Upper lobe of right lung (tissue), 1 donor: ENCODE results near the gene MME. TPM values are rescaled to one million over a fixed set of nuclear protein-coding genes. Genes with fewer than 3 reads are reported as not detected.

Experiments used
- ATAC-seq: fragments of 200-7000 bp; cut with Tn5 transposase; one replicate; pipeline ENCODE4 v1.9.1; 2020; ENCODE audit warnings: mild to moderate bottlenecking, moderate library complexity
- DNase-seq: peaks from one replicate; pipeline ENCODE4 v3.0.0-alpha.2; 2020
- H3K27ac ChIP-seq: fragments of 200-600 bp; one replicate; pipeline ENCODE4 v1.8.0; 2022
- H3K27me3 ChIP-seq: fragments of 200-600 bp; one replicate; pipeline ENCODE4 v1.8.0; 2022; ENCODE audit warnings: mild to moderate bottlenecking
- H3K36me3 ChIP-seq: fragments of 200-600 bp; one replicate; pipeline ENCODE4 v1.8.0; 2022
- H3K4me1 ChIP-seq: fragments of 200-600 bp; one replicate; pipeline ENCODE4 v1.8.0; 2022
- H3K4me3 ChIP-seq: fragments of 200-600 bp; one replicate; pipeline ENCODE4 v1.8.0; 2022; ENCODE audit warnings: mild to moderate bottlenecking
- H3K9me3 ChIP-seq: fragments of 200-600 bp; one replicate; pipeline ENCODE4 v1.8.0; 2022
- CTCF ChIP-seq: fragments of 200-600 bp; IDR thresholded peaks from one replicate; pipeline ENCODE4 v1.8.0; 2022; ENCODE audit warnings: antibody characterized with exemption
- intact Hi-C: fragments of 100-400 bp; cut with DNase I; formaldehyde crosslinking; loops from one replicate; pipeline ENCODE4 v1.11.0; 2022
- total RNA-seq: library from RNA; stranded (reverse); fragmentation: NEBNext Ultra II Directional; extraction: Animal tissue kit (Norgen Biotek cat#: 25700); gene quantifications from one replicate; pipeline ENCODE4 v1.2.1, GENCODE V29; 2021
- donor health status: DM: no; HTN: yes; CAD: no; lungs with severe emphysema.

Gene MME
- total RNA-seq, 1 donor from 2014 or later: 79.1 TPM

GRCh38 chr3:155053756-155054155, 26.4 kb upstream of the MME start:
- intact Hi-C loops: no loop called here

GRCh38 chr3:155064920-155065319, 15.2 kb upstream of the MME start:
- Histone ChIP-seq H3K36me3 (no peaks in the 10 kb centered on the region), H3K4me1 (no peaks in the 10 kb centered on the region), H3K4me3 (no peak overlapping the region), H3K27ac (peak overlapping the region; percentile 4), H3K9me3 (no peaks in the 10 kb centered on the region), H3K27me3 (no peaks in the 10 kb centered on the region)
- TF ChIP-seq CTCF: no peak
- intact Hi-C loops: no loop called here
- ATAC-seq (peak; percentile 82), DNase-seq (no peak)

More at GRCh38 chr3:155053756-155054155, 26.4 kb upstream of the MME start:
- no peaks in the 10 kb centered on the region for H3K27me3 ChIP-seq
- ATAC-seq: no peak
- H3K27ac ChIP-seq: no peak overlapping the region
- H3K4me3 ChIP-seq: no peak overlapping the region
- no peaks in the 10 kb centered on the region for H3K9me3 ChIP-seq
- H3K4me1 ChIP-seq: no peaks in the 10 kb centered on the region
- no peak for TF ChIP-seq CTCF
- no peak for DNase-seq
- no peaks in the 10 kb centered on the region for H3K36me3 ChIP-seq

GRCh38 chr3:155065537-155065936, 14.6 kb upstream of the MME start:
- no peak for TF ChIP-seq CTCF
- no peak overlapping the region for H3K4me3 ChIP-seq
- no peaks in the 10 kb centered on the region for H3K27me3 ChIP-seq
- H3K9me3 ChIP-seq: no peaks in the 10 kb centered on the region
- peak; percentile 92 for ATAC-seq
- peak overlapping the region; percentile 4 for H3K27ac ChIP-seq
- no peaks in the 10 kb centered on the region for H3K4me1 ChIP-seq
- no peak for DNase-seq
- intact Hi-C loops: no loop called here
- H3K36me3 ChIP-seq: no peaks in the 10 kb centered on the region

- Histone ChIP-seq H3K4me3 (no peak overlapping the region), H3K27me3 (no peaks in the 10 kb centered on the region), H3K36me3 (no peaks in the 10 kb centered on the region), H3K9me3 (no peaks in the 10 kb centered on the region), H3K27ac (no peak overlapping the region), H3K4me1 (no peaks in the 10 kb centered on the region)
- DNase-seq: no peak
- peak; percentile 38 for ATAC-seq
- intact Hi-C loops: no loop called here
- TF ChIP-seq CTCF: no peak
Measured at GRCh38 chr3:155069729-155070128, 10.4 kb upstream of the MME start.

- no peak overlapping the region for H3K27ac ChIP-seq
- DNase-seq: no peak
- intact Hi-C loops: no loop called here
- ATAC-seq: no peak
- H3K4me3 ChIP-seq: no peak overlapping the region
- no peaks in the 10 kb centered on the region for H3K9me3 ChIP-seq
- no peaks in the 10 kb centered on the region for H3K36me3 ChIP-seq
- TF ChIP-seq CTCF: no peak
- H3K4me1 ChIP-seq: no peaks in the 10 kb centered on the region
- H3K27me3 ChIP-seq: no peaks in the 10 kb centered on the region
Measured at GRCh38 chr3:155070316-155070715, 9.8 kb upstream of the MME start.

- intact Hi-C loops: no loop called here
- no peaks in the 10 kb centered on the region for H3K9me3 ChIP-seq
- no peak for ATAC-seq
- no peaks in the 10 kb centered on the region for H3K27me3 ChIP-seq
- no peaks in the 10 kb centered on the region for H3K36me3 ChIP-seq
- H3K4me3 ChIP-seq: no peak overlapping the region
- no peak for TF ChIP-seq CTCF
- no peak for DNase-seq
- H3K27ac ChIP-seq: no peak overlapping the region
- no peaks in the 10 kb centered on the region for H3K4me1 ChIP-seq
Measured at GRCh38 chr3:155070932-155071387, 9.2 kb upstream of the MME start.
